NCI-H2081 treated with DMSO at 0.1 percent for 48 hours (cell line): Measurements from ENCODE around the gene KIF20B.

ENCODE experiments used
- DNase-seq: peaks from one replicate; lab custom pipeline; 2025; lab: John Stamatoyannopoulos, UW

The KIF20B gene, protein sequence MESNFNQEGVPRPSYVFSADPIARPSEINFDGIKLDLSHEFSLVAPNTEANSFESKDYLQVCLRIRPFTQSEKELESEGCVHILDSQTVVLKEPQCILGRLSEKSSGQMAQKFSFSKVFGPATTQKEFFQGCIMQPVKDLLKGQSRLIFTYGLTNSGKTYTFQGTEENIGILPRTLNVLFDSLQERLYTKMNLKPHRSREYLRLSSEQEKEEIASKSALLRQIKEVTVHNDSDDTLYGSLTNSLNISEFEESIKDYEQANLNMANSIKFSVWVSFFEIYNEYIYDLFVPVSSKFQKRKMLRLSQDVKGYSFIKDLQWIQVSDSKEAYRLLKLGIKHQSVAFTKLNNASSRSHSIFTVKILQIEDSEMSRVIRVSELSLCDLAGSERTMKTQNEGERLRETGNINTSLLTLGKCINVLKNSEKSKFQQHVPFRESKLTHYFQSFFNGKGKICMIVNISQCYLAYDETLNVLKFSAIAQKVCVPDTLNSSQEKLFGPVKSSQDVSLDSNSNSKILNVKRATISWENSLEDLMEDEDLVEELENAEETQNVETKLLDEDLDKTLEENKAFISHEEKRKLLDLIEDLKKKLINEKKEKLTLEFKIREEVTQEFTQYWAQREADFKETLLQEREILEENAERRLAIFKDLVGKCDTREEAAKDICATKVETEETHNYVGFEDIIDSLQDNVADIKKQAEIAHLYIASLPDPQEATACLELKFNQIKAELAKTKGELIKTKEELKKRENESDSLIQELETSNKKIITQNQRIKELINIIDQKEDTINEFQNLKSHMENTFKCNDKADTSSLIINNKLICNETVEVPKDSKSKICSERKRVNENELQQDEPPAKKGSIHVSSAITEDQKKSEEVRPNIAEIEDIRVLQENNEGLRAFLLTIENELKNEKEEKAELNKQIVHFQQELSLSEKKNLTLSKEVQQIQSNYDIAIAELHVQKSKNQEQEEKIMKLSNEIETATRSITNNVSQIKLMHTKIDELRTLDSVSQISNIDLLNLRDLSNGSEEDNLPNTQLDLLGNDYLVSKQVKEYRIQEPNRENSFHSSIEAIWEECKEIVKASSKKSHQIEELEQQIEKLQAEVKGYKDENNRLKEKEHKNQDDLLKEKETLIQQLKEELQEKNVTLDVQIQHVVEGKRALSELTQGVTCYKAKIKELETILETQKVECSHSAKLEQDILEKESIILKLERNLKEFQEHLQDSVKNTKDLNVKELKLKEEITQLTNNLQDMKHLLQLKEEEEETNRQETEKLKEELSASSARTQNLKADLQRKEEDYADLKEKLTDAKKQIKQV (N-terminal part only)

DNA sequence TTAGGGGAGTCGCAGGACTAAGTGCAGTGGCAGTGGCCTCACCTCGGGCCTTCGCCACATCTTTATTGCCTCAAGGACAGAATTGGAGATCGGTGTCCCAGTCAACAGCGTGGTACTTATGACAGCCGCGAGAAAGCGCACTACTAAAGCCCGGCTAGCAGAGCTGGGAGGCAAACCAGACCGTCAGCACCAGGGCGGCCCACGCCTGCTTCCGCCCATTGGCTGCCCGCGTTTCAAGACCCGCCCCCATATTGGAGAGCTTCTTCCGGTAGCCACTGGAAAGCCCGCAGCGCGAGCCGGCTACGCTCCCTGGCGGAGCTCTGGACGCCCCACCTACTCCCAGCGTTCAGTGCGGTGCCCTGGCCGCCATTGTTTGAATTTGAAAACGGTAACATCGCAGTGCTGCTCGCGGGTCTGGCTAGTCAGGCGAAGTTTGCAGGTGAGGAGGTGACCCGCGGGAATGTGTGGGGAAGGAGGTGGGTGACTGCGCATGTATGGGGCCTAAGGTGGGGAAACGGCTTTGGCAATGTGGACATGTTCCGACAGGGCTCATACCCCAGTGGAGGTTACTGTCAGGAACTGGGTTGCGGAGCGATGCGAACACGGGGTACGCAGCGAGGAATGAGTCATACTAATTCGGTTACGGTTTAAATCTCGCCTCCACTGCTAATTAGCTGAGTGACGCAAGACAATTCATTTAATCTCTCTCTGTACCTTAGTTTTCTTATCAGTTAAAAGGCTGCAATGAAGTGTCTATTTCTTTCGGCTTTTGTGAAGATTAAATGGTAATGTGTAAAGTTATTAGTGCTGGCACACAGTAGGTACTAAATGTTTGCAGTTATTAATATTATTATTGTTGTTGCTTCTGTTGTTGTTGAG is at the start of gene KIF20B:
Gene KIF20B (plus strand): TSS at position 349 of the 879 bp plus-strand sequence. CDS start 3,705 bp downstream, outside the sequence.
- DNase-seq, result peak; percentile 80

DNA sequence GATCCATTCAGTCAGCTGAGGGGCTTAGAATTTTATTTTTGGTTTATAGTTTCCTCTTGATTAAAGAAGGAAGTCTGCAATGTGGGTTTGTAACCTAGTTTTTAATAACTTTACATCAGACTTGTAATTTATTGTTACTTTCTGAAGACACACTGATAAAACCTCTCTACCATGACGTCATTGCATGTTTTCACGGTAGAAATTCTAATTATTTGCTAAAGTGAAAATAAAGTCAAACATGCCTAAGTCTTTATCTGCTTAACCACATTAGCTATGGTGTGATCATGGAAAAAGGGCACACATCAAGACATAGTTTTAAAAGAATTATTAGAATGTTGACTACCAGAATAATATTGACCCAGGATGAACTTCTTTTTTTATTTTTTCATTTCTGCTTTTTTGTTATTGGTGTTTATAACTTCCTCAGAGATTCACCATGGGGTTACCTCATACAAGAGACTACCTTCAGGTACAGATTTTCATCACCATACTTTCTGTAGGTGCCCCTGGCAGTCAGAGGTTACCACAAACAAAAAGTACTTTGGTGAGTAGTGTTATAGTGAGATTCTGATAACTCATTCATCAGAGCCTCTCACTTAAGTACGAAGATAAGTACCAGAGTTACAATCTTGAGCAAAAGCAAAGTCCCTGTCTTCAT is 49.3 kb upstream of the KIF20B start:
- DNase-seq, result no peak

DNA sequence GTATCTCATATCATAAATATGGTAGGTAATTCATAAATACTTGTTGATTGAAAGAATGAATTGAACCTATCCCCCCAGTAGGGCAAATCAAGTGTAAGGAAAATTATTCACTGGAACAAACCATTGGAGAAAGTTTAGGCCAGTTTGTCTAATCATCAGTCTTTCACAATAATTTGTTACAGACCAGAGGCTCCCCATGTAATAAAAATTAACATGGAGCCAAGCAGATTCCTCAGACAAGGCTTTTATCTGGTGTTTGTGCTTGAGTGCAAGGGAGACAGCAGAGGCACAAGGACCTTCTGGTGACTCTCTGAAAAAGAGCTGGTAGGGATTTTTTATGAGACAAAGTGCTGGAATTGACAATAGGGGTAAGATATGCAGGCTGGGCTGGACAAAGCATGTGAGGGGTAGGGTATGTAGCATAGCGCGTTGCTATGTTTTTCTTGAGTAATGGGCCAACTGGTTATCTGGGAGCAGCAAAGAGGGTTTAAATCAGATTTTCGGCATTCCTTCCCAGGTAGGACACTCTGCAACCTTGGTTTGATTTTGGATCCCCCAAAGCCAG is 48.5 kb upstream of the KIF20B start:
- no peak for DNase-seq

DNA sequence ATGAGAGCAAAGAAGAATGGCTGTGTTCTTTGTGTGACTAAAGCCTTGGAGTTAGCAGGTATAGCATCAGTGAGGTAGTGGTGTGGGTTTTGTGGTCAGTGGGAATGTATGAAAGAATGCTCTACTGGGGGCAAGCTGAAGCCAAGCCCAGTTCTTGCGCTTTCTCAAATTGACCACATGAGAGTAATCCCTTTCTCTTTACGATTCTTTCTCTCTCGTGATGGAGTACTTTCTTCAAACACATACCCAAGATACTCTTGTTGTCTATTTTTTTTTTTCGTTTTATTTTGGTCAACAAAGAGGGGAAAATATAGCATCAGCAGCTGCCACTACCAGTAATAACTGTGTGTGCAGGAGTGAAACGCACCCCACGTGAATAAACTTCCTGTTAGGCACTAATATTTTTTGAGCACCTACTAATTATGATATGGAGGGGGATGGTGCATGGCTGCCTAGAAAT is 48.0 kb upstream of the KIF20B start:
- DNase-seq, result no peak

DNA sequence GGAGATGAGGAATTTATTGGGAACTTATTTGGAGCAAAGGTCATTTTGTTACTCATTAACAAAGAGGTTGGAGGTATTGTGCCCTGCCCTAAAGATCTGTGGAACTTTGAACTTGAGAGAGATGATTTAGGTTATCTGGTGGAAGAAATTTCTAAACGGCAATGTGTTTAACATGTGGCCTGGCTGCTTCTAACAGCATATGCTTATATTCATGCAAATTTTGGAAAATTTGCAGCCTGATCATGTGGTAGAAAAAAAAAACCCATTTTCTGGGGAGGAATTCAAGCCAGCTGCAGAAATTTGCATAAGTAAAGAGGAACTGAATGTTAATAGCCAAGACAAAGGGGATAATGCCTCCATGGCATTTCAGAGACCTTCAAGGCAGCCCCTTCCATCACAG is 45.7 kb upstream of the KIF20B start:
- no peak for DNase-seq

DNA sequence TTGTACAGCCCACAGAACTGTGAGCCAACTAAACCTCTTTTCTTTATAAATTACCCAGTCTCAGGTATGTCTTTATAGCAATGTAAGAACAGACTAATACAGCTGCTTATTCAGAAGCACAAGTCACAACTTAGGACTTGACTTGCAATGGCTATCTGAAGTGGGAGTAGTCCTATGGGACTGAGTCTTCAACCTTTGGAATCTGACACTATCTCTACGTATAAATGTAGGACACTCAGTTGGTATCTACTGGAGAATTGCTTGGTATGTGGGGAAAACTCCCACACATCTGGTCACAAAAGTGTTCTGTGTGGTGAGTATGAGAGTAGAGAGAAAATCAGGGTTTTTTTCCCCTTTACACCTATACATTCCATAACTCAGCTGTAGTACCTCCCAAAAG is 44.1 kb upstream of the KIF20B start:
- no peak for DNase-seq

DNA sequence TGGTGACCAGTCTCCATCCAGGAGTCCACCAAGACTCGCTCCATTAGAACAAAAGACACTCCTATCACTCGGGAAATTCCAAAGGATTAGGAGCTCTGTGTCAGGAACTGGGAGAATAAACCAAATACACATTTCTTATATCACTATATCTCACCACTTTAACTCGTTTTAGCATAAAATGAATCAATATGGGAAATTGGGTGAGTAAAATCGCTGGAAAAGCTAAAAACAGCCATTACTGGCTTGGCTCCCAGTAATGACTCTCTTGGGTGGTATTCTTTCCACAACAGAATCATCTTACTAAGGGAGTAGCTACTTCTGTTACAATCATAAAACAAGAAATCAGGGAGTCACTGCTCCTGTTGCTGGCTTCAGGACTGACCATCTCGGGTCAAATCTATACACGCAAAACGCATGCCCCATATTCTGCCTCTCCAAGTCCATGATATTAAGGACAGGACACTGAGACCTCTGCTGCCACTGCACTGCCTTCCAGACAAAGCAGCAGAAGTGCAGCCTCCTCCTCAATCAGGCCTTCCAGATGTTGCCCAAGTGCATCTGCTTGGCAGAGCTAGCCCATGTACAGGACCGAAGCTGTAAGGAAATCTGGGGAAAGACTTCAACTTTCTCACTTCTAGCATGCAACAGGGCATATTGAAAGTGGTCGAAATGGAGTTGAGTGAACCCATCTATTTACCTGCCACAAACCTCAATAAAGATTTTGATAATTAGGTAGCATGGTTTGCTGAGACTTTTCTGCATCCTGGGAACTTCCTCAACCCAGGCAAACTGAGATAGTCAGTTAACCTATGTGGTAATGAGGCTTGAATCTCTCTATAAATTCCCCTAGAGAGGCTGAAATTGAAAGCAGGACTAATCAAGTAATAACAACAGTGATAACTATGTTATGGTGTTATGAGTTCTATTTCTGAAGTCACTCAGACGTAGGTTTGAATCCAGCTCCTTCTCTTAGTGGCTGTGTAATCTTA is 42.0 kb upstream of the KIF20B start:
- no peak for DNase-seq

DNA sequence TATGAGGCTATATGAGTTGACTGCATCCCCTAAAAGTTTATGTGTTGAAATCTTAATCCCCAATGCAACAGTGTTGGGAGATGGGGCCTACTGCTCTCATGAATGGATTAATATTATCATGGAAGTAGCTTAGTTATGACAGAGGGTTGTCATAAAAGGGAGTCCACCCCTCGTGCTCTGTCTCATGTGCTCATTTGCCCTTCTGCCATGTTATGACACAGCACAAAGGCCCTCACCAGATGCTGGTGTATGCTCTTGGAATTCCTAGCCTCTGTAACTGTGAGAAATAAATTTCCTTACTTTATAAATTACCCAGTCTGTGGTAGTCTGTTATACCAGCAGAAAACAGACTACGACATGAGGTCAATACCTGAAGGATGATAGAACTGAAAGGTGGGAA is 38.8 kb upstream of the KIF20B start:
- DNase-seq, result no peak

DNA sequence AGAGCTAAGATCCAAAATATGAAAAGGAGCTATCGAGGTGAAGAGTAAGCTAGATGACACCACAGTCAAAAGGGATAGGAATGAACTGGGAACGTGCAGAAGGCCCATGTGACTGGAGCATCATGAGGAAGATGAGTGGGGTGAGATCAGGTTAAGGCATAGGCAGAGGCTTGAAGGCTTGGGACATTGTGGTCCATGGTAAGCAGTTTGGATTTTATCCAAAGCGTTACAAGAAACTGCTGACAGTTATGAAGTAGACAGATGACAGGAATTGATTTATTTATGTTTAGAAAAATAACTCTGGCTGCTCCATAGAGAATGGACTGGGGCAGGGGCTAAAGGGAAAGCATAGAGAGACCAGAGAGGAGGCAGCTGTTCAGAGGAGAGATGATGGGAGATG is 38.2 kb upstream of the KIF20B start:
- no peak for DNase-seq

DNA sequence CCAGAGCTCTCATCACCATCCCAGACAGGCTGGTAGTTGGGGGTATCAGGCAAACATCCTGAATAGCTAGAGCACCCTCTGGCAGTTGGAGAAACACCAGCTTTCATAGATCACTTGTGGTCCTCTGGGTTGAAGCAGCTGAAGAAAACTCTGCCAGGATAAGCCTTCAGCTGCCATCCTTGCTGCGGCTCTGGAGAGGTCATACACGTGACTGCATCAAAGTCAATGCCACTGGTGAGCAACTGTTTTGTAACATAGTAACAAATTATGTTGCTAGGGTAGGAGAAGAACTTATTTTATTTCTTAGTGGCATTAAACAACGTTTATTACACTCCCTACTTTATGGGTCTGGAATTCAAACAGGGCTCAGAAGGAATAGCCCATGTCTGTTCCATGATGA is 37.2 kb upstream of the KIF20B start:
- DNase-seq, result no peak

DNA sequence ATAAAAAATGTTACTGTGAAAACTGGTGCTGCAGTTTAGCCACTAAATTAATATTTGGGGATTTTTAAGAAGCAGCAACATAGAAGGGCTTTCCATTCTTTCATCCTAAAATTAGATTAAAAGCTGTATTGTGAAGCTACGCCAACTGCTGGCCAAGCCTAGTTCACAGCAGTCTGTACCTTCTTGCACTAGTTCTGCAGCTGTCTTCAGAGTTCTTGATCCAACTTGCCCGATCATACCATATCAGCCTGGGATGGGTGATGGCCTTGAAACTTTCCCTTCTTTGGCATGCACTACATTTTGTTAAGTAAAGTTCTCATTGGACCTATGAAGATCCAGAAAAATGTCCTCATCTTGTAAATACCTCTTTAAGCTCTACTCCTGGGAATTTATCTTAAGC is 36.1 kb upstream of the KIF20B start:
- no peak for DNase-seq

DNA sequence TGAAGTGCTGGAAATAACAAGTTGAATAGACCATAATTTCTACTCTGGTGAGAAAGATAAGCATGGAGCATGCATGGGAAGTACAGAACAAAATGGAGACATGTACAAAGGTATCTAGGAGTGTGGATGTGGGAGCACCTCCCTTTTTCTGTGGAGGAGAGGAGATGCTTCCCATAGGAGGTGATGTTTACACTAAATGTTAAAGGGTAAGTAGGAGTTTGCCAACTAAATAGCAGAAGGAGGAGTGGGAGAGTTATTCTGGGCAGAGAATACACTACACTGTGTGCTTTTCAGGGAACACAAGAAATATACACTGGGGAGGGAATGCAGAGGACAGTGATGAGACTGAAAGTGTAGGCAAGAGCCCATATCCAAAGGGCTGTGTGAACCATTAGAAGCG is 35.3 kb upstream of the KIF20B start:
- no peak for DNase-seq

DNA sequence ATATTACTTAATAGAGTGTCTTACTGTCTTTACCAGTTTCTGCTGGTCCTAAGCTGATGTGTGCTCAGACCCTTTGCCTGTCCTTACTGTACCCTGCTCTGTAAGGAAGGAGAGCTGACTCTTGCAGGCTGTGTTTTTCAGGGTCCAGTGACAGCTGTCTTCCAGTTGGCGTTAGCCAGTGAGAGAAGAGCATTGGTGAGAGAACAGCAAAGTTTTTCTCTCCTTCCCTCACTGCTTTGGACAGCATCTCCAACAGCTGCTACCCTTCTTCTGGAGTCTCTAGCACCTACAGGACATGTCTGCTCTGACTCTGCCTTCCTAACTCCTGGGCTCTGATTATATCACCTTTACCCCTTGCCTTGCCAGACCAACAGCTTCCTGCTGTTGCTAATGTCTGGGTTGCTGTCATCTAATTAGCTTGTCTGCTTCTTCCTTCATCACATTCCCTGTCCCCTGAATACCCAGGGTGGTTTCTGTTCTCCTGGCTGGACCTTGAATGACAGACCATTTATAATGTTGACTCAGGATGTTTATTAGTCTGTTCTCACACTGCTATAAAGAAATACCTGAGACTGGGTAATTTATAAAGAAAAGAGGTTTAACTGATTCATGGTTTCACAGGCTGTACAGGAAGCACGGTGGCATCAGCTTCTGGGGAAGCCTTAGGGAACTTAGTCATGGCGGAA is 32.9 kb upstream of the KIF20B start:
- DNase-seq, result no peak

DNA sequence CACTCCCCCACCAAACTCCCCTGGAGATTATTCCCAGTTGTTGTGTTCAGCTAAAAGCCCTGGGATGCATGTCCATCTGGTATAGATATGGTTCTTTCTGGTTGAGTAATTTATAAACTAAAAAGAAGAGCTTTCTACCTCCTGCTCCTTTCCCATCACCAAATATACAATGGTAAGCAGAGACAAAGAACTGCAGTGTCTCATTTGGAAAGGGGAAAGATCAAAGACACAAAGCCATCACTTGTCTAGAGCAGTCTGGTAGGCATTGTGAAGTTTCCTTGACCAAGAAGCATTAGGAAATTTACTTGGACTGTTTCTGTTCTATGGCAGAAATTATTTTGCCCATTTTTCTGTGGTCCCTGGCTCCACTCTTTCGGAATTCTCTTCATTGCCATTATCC is 31.4 kb upstream of the KIF20B start:
- DNase-seq, result no peak

DNA sequence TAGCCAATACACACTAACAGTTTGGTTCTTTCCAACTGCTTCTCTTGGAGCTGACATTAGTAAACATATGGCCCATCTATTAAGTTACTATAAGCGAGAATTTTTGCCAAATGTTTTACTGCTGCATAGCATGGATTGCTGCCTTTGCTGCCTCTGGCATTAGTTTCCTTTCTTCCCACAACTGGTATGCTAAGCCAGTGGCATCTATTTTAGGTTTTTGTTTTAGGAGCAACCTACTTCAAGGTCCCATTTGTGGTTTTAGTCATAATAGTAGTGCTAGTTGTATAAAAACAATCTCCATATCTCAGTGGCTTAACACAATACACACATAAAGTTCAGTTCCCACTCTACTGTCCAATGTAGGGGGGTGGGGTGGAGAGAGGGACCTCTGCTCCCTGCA is 30.5 kb upstream of the KIF20B start:
- DNase-seq, result no peak

DNA sequence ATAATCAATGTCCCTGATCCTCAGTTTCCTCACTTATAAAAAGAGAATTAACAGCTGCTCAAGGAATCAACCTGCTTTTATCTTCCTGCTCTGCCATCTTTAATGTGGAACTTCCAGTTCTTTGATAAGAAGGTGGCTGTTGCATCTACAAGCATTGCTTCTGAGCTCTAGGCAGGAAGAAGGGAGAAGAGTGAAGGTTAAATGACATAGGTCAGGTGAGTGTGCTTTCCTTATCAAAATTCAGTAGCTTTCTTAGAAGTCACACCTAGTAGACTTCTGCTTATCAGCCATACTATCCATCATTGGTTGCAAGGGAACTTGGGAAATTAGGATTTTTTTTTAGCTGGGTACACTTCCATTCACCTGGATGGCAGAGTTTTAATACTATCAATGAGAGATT is 24.0 kb upstream of the KIF20B start:
- no peak for DNase-seq

DNA sequence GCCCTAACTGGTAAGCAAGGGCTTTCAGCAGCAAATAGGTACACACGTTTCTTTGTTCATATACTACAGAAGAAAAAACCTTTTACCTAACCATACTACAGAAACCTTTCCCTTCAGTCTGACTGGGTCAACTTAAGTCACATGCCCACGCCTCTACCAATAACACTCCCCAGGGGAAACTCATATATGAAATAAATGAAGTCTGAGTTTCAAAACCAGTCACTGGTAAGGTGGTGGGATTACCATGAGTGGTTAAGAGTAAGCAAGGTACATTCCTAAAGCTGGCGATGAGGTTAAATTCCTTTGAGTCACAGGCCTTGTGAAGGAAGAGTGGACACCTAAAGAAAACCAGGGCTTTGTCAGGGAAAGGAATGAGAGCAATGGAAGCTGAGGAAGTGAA is 21.4 kb upstream of the KIF20B start:
- no peak for DNase-seq

DNA sequence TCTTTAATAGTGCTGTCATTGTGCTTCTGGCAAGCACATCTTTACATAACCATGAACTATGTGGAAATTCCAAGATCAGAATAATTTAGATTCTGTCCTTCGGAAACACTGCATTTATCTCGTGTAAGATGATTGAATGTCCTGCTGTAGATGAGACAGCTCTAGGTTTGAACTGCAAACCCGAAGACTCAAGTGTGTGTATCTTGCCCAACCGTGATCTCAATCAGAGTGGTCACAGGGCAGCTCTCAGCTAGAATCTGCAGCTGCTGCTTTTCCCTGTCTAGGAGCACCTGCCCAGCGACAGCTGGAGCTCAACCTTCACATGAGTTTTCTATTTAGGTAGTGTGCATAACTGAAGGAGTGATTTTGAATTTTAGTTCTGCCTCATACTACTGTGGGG is 17.5 kb upstream of the KIF20B start:
- no peak for DNase-seq

DNA sequence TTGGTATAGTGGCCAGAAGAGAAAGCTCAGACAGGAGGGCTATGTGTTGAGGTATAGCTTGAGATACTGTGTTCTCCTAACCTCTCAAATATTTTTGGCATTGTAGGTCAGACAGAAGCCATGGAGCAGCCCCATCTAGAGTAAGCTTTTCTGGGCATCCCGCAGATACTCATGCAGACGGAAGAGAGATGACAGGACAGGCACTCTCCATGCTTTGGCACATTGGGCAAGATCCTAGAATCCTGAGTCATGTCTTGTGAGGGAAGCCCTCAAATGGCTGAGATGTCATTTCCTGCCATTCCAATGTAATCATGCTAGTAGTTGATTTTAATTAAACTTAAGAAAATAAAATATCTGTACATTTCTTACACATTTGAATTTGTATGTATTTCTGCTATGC is 16.8 kb upstream of the KIF20B start:
- DNase-seq, result no peak
